ENCODE results near the gene LILRB3.
A peak's percentile ranks its signal among the peaks of the same experiment; 100 is the strongest.
"Not testable (repeated sequence)": the region's sequence is repeated elsewhere in the genome, so short reads cannot be mapped to it uniquely, and the experiment has no call there.

Gene LILRB3

DNA sequence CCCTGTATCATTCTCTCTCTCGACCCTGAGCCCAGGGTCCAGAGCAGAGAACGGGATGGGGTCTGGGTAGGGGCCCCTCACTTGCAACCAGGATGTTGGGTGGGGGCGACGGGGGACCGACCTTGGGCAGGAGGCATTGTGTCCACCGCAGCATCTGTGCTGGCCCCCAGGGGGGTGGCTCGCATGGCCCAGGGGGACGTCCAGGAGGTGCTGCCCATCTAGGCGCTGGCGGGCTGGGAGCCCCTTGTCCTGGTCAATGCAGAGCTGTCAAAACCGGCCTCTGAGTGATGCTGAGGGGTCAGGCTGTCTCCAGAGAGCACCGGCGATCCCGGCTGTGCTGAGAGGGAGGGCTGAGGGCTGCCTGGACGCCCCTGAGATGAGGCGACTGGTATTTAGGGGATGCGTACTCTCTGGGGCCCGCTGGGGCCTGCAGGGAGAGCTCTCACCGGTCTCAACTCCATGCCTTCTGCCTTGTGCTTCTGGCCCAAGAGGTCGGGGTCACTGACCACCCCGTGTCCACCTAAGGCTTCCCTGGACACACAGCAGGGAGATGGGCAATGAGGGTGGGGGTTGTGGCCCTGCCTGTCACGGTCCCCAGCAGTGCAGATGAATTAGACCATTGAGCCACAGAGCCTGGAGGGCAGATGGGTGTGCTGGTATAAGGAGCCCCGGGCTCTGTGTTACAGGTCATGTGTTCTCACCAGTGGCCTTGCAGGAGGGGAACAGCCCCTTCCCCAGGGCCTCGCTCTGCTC, 13.6 kb downstream of the LILRB3 start:
- peak; percentile 7 for DNase-seq

DNA sequence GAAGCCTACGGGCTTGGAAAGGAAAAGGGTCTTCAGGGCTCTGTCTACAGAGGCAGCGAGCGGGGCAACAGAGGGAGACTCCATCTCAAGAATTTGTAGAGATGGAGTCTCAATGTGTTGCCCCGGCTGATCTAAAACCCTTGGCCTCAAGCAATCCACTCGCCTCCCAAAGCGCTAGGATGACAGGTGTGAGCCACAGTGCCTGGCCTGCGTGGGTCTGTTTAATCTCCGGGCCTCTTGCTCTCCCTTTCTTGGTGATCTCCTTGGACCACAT, 14.1 kb downstream of the LILRB3 start:
- DNase-seq, result peak; percentile 6

DNA sequence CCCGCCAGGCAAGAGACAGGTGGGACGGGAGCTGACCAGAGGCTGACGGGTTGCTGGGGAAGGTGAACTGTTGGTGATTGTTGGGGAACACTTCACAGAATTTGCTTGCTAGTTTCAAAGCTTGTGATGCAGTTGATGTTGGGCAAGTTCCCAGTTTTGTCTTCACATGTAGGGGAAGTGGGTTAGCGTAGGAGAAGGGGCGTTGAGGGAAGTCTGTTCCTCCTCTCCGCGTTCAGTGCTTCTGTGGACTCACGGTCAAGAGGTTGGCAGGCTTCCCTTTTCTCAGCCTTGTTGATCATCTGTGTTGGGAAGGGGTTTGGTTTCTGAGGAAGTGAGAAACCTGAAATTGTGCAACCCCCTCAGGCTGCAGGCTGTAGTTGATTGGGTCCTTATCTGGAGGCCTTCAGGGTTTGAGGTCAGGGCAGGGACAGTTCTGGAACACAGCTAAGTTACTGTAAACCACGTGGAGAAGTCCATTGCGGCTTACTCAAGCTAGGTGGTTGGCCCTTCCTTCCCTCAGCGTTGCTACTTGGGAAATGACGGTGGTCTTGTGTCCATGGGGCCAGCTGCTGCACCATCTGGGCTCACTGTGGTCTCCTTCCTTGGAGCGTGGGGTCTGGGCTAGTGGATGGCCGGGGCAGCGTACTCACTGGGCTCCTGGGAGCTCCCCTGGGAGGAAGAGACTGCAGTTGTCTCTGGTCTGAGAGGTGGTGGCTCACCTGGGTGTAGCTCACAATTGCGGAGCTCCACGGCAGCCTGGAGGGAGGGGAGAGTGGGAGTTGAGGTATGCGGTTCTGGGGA, 14.6 kb downstream of the LILRB3 start:
- DNase-seq, result peak; percentile 50

DNA sequence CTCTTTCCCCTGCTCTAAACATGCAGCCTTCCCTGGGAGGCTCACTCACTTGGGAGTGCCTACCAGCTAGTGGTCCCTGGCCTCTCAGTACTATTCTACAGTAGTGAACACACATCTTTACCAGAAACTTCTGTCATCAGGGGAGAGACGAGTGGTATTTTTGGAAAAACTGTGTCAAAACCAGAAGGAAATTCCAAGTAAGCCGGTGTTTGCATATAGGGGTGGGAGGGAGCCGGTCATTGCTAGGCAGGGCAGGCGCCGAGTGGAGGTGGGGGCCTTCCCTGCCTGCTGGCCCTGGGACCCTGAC, 15.2 kb downstream of the LILRB3 start:
- no peak for DNase-seq

DNA sequence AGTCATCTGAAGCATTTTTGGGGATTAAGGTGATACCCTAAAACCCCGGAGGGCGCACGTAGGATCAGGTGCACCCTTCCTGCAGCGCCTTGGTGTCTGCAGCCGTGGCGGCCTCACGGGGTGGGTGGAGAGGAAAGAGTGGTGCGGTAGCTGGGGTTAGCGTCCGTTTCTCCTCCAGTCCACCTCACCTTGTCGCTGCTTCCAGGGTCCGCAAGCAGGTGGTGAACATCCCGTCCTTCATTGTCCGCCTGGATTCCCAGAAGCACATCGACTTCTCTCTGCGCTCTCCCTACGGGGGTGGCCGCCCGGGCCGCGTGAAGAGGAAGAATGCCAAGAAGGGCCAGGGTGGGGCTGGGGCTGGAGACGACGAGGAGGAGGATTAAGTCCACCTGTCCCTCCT, 15.6 kb downstream of the LILRB3 start:
- DNase-seq, result not testable (repeated sequence)

DNA sequence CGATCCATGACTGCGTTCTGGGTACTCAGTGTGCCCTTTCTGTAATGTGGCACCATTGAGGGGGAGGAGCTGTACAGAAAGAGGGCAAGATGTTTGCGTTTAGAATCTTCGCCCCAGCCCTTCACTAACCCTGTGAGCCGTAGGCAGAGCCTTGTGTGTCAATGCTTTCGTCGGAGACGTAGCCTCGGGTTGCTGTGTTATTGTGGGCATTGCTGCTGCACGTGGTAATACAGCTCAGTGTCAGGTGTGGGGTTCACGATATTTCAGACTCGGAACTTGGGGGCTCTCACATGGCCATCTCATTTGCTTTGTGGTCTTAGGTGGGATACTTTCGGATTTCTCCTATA, 16.0 kb downstream of the LILRB3 start:
- no peak for DNase-seq

DNA sequence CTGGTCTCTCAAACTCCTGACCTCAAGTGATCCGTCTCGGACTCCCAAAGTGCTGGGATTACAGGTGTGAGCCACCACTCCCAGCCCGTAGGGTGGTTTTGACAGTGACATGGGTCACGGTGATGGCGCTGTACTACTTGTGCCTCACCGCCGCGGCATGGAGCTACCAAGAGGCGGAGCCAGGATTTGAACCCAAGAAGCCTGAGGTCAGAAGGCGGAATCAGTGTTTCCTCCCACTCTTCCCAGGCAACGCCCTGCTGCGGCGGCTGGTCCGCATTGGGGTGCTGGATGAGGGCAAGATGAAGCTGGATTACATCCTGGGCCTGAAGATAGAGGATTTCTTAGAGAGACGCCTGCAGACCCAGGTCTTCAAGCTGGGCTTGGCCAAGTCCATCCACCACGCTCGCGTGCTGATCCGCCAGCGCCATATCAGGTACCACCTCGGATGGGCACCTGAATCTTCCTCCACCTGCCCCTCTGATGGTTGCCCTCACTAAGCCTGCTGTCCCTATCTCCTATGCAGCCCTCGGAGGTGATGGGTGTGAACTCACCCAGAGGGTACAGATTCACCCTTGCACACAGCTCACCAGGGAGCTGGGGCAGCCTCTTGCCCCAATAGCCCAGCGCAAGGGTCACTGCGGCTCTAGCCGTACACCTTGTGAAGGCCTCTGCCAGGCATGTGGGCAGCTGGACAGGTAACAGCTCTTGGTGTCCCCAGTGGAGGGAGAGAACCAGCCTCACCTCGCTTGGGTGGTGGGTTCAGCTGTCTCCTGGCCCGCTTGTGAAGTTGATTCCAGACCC, 16.6 kb downstream of the LILRB3 start:
- DNase-seq, result no peak

DNA sequence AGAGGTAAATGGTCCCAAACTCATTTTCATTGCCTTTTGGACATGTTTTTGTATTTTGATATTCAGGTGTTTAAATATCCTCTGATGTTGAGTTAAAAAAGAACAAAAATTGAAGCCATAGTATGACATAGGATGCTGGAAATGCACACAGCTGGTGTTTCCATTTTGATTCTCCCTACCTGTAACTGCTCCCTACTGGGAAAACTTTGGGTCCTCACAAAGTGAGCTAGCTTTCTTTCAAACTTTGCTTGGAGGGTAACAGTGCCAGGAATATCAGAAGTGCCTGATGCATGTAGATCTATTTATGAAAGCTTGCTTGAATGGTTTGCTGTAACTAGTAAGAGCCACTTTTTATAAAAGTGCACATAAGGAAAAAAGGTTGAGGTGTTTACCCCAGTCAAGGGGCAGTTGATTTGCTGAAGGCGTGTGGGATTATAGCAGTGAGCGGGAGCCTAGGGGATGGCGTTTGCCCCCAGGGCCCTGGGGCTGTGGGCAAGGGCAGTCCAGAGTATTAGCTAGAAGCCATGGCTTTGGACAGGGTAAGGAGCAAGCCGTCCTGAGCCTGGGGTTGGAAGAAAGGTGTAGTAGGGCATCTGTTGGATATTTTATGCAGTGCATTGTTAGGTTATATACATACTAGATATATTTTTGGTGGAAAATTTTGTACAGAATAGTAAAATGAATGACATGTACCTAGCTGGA, 17.9 kb downstream of the LILRB3 start:
- no peak for DNase-seq

DNA sequence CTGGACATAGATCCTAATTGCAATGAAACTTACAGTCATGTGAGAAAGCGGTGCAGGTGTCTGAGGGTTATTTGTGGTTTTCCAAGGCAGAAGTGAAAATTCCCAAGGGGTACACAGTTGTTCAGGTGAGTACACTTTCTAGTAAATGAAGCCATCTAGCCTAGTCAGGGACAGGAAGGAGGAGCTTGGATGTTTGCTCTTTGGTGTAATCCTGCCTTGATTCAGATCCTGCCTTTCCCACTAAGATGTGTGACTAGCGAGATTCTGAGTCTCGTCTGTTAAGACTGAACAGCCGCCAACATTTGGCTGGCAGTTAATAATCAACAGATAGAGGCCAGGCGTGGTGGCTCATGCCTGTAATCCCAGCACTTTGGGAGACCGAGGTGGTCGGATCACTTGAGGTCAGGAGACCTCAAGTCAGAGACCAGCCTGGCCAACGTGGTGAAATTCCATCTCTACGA, 19.6 kb downstream of the LILRB3 start:
- DNase-seq, result peak; percentile 4

DNA sequence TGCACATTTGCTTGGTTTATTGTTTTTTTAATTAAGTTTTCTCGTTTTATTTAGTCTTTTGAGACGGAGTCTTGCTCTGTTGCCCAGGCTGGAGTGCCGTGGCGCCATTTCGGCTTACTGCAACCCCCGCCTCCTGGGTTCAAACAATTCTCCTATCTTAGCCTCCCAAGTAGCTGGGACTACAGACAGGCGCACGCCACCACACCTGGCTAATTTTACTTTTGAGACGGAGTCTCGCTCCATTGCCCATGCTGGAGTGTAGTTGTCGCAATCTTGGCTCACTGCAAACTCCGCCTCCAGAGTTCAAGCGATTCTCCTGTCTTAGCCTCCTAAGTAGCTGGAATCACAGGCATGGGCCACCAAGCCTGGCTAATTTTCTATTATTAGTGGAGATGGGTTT, 20.8 kb downstream of the LILRB3 start:
- no peak for DNase-seq

DNA sequence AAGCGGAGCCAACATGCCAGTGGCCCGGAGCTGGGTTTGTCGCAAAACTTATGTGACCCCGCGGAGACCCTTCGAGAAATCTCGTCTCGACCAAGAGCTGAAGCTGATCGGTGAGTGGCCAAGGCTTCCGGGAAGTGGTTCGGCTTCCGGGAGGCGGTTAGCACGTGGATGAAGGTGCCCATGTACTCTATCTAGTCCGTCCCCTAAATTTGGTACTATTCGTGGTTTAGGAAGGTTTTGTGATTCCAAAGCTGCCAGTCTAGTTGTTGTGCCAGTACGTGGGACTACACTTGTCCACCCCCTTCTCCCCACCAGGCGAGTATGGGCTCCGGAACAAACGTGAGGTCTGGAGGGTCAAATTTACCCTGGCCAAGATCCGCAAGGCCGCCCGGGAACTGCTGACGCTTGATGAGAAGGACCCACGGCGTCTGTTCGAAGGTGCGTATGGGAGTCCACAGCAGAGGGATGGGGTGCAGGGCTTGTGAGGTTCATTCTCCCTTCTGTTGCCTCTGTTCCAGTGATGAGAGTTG, 21.6 kb downstream of the LILRB3 start:
- no peak for DNase-seq

DNA sequence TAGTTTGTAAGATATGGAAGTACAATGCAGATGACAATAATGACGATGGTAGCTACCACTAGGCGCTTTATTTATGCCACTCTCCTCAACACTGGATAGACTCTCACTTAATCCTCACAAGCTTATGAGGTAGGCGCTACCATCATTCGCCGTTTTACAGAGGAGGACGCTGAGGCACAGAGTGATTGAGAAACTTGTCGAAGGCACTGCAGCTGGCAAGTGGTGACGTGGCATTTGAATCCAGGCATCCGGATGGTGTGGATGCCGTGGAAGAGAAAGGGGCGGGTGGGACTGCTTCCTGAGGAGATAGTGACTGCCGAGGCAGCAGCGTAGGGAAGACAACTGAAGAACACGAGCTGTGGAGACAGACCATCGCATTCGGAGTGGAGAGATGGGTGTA, 23.4 kb downstream of the LILRB3 start:
- no peak for DNase-seq

DNA sequence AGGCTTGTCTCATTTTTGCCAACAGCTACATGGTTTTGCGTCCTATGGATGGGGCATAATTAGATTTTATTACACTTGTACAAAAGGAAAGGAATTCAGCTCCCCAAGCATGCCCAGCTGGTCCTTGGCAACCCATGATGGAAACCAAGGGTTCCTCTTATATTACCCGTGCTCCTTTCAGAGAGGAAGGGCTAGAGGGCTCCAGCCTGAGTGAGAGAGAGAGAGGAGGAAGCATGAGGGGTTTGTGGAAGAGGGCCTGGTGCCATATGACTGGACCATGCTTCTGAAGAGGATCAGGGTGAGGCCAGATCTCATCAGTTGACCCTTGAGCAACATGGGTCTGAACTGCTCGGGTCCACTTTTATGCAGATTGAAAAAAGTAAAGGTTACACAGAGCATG, 25.7 kb downstream of the LILRB3 start:
- no peak for DNase-seq

DNA sequence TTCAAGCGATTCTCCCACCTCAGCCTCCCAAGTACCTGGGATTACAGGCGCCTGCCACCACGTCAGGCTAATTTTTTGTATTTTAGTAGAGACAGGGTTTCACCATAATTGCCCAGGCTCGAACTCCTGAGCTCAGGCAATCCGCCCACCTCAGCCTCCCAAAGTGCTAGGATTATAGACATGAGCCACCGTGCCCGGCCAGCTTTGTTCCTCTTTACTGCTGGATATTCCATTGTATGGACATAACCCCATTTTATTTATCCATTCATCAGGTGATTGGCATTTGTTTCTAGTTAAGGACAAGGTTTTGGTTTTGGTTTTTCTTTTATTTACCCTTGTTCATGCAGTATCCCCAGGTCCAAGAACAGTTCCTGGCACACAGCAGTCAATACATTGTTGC, 26.3 kb downstream of the LILRB3 start:
- no peak for DNase-seq

DNA sequence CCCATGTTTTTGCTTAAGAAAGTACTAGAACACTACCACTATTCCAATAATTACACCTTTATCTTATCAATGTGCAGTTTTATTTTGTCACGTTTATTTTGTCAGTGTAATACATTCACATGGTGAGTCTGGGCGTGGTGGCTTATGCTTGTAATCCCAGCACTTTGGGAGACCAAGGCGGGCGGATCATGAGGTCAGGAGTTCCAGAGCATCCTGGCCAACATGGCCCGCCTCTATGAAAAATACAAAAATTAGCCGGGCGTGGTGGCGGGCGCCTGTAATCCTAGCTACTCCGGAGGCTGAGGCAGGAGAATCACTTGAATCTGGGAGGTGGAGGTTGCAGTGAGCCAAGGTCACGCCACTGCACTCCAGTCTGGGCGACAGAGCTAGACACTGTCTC, 28.3 kb downstream of the LILRB3 start:
- DNase-seq, result not testable (repeated sequence)

DNA sequence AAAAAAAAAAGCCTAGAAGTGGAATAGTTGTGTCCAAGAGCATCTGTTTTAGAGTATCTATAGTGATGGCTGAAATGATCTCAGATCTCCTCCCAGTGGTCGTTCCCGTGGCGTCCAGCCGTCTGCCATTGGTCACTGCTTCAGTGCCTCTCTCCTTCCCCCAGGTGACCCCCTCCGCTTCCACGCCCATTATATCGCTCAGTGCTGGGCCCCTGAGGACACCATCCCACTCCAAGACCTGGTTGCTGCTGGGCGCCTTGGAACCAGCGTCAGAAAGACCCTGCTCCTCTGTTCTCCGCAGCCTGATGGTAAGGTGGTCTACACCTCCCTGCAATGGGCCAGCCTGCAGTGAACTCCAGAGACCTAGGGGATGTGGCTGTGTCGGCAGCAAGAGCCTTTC, 29.8 kb downstream of the LILRB3 start:
- no peak for DNase-seq

DNA sequence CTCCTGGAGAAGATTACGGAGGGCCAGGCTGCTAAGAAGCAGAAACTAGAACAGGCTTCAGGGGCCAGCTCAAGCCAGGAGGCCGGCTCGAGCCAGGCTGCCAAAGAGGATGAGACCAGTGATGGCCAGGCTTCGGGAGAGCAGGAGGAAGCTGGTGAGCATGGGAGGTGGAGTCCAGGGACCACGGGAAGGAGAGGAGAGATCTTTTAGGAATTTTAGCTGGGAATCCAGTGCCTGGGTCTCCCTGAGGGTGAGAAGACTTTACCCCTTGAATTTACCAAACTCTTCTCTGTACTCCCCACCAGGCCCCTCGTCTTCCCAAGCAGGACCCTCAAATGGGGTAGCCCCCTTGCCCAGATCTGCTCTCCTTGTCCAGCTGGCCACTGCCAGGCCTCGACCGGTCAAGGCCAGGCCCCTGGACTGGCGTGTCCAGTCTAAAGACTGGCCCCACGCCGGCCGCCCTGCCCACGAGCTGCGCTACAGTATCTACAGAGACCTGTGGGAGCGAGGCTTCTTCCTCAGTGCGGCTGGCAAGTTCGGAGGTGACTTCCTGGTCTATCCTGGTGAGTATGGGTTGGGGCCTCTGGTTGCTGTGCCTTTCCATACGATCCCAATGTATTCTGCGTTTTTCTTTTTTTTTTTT, 30.9 kb downstream of the LILRB3 start:
- DNase-seq, result no peak

DNA sequence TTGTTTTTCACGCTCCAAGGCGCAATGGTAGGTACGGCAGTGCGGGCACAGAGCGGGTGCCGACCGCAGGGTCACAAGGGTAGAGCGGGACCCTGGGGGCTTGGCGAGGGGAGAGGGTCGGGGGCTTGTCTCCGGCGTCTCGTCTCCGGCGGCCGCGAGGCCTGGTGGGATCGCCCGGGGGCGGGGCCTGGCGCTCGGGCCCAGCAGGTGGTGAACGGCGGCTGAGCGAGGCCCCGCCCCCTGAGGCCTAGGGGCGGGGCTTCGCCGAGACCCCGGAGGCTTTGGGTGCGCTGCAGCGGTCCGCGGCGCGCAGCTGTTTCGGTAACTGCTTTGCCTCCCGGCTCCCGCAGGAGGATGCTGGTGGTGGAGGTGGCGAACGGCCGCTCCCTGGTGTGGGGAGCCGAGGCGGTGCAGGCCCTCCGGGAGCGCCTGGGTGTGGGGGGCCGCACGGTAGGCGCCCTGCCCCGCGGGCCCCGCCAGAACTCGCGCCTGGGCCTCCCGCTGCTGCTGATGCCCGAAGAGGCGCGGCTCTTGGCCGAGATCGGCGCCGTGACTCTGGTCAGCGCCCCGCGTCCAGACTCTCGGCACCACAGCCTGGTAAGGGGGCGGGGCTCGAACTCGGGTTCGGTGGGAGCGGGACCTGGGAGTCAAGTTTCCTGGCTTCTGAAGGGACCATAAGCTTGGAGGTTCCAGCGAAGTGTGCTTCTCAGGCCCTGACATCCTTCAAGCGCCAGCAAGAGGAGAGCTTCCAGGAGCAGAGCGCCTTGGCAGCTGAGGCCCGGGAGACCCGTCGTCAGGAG, 31.6 kb downstream of the LILRB3 start, which contains the start of gene TSEN34:
TSEN34 (plus strand) TSS at position 298 of the 800 bp plus-strand sequence; CDS start at position 355, 57 bp downstream.
- DNase-seq, result peak; percentile 78

DNA sequence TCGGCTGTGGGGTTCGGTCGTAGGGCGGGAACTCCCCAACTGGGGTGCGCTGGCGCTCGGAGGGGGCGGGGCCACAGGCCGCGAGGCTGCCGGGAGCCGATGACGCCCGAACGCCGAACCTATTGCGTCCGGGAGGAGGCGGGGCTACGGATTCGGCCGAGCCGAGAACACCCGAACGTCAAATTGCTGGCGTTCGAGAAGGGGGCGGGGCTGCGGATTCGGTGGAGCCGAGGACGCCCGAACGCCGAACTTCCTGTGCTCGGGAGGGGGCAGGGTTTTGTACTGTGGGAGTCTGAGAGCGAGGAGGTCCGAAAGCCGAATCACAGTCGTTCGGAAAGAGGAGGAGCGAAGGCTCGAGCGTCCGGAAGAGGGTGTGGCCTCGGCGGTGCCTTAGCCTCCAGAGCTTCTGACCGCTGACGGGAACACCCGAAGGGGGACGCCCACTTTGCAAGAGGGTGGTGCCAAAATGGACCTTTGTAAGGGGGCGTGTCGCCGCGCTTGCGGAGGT, 32.2 kb downstream of the LILRB3 start:
- peak; percentile 100 for DNase-seq

DNA sequence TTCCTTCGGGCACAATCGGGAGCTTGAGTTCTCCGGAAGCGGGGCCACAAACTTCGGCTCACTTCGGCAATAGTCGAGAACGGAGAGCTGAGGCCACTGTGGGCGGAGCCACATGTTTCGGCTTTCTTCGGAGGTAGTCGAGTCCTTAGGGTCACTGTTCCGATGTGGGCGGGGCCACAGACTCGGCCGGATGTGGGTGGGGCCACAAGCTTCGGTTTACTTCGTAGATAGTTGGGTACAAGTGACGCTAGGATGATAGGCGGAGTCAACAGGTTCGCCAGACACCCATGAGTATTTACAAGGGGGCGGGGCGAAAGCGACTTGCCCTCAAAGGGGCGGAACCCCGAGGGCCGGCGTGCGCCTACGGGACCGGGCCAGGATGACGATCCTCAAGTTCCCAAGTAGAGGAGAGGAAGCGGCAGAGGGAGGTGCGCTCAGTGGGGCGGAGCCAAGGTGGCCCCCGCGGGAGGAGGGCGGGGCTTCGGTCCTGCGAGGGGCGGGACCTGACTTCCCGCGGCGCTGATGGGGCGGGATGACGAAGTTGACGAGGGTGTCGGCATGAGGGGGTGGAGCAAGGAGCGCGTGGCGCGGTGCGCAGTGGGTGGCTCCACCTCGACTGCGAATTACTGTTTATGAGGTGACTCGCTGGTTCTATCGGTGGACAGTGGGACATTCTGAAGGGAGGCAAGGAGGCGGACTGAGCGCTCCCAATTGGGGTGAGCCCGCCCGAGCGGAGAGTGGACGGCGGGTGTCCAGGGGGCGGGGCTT, 32.9 kb downstream of the LILRB3 start:
- peak; percentile 100 for DNase-seq
